Astrocyte of the cerebellum (primary cell): Measurements from ENCODE around the gene SMC3.

Source experiments
- DNase-seq: peaks from one replicate; pipeline ENCODE4 v3.0.0-alpha.2; 2011; ENCODE audit warnings: low read depth
- H3K4me3 ChIP-seq: 2 replicates; pipeline ENCODE4 v1.5.1; 2011; ENCODE audit warnings: mild to moderate bottlenecking, low read depth, low read length, moderate library complexity
- CTCF ChIP-seq: IDR thresholded peaks from 2 replicates; pipeline ENCODE4 v1.5.1; 2012; ENCODE audit warnings: low read length, low read depth, moderate library complexity, mild to moderate bottlenecking; ENCODE audit errors: missing control alignments
- in situ Hi-C: cut with HindIII; loops from 2 replicates; pipeline ENCODE4 v1.10.0; 2017; ENCODE audit warnings: low sequenced_read_pairs

SMC3 gene

DNA sequence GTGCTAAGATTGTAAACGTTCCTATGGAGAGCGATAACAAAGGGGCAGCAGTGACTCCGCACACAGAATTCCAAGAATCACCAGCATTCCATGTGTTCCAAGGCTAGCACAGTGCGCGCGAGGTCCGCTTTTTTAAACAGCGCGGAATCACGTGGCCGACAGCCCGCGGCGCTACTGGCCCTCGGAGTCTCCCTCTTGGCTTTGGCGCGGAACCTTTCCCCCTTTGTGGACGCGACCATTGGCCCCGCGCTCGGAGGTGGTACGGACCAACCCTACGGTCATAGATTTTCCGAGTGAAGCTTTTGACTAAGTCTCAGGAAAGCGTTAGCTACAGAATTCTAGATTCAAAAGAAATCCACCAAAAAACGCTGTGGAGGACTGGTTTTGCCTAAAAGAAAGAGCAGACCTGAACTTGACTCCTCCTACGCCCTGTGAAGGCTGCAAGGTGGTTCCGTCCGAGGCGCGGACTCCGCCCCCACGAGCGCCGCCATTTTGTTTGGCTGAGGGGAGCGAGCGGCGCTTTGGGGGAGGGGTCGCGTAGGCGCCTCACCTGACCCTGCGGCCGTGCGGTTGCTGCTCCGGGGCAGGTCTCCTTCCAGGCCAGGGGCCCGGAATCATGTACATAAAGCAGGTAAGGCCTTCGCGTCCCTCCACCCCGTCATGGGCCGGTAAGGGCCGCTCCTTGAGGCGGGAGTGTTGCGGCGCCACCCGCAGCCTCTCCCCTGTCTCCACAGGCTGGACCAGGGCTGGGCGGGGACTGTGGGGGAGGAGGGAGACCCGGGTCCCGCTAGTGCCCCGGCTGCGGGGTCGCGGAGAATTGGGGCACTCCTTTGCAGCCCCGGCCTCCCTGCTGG is at the start of gene SMC3:
SMC3 (plus strand) TSS at position 495 of the 854 bp plus-strand sequence; CDS start at position 617, 122 bp downstream.
- peak within 1 kb of the TSS; percentile 84 for H3K4me3 ChIP-seq
- DNase-seq, result peak; percentile 89
- in situ Hi-C loops, result no loop called here
- TF ChIP-seq CTCF, result no peak

DNA sequence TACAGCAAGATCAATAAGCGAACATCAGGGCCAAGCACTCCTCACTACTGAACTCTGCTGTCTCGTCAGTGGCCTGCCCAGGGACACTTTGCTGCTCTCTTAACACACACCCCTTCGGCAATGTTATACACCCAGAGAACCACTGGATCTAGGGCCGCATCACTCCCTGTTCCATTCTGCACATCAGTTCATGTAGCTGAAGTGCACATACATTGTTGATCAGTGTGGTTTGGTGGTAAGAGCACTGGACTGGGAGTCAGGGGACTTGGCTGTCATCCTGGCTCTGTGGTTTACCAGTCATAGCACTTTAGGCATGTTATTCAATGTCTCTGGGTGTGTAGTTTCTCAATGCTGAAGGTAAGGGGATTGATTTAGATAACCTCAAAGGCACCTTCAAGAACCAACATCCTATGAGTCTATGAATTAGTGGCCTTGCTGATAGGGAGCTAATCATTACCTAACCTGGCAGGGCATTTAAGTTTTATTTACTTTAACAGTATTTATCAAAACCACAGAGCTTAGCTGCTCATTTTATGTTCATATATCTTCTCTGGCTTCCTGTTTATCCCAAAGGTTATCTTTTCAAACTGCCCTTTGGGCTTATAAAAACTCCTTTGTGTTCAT is 45.0 kb upstream of the SMC3 start:
- in situ Hi-C loops, result no loop called here
- no peak for DNase-seq
- no peak for TF ChIP-seq CTCF
- H3K4me3 ChIP-seq, result no peak overlapping the region

DNA sequence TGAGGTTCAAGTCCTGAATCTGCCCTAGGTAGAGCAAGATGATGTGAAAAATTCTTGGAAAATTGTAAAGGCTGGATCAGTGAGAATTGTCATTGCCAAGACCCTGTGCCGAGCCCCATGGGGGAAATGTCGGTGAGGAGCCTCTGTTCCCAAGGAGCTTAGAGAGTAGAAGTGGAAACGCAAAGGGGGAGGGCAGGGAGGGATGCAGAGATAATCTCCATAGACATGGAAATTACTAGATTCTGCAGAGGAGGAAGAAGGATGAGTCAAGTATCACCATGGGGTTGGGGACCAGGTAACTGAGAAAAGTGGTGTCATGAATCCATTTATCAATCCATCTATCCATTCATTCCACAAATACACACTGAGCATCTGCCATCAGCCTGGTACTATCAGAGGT is 43.8 kb upstream of the SMC3 start:
- TF ChIP-seq CTCF, result no peak
- H3K4me3 ChIP-seq, result no peak overlapping the region
- in situ Hi-C loops, result no loop called here
- DNase-seq, result no peak

- in situ Hi-C loops, result no loop called here
- H3K4me3 ChIP-seq, result no peak overlapping the region
- TF ChIP-seq CTCF, result no peak
- no peak for DNase-seq
Measured at GRCh38 chr10:110524179-110524858, 43.2 kb upstream of the SMC3 start.

GRCh38 chr10:110524859-110525232 is 42.6 kb upstream of the SMC3 start:
- in situ Hi-C loops, result no loop called here
- DNase-seq, result no peak
- H3K4me3 ChIP-seq, result no peak overlapping the region
- no peak for TF ChIP-seq CTCF

DNA sequence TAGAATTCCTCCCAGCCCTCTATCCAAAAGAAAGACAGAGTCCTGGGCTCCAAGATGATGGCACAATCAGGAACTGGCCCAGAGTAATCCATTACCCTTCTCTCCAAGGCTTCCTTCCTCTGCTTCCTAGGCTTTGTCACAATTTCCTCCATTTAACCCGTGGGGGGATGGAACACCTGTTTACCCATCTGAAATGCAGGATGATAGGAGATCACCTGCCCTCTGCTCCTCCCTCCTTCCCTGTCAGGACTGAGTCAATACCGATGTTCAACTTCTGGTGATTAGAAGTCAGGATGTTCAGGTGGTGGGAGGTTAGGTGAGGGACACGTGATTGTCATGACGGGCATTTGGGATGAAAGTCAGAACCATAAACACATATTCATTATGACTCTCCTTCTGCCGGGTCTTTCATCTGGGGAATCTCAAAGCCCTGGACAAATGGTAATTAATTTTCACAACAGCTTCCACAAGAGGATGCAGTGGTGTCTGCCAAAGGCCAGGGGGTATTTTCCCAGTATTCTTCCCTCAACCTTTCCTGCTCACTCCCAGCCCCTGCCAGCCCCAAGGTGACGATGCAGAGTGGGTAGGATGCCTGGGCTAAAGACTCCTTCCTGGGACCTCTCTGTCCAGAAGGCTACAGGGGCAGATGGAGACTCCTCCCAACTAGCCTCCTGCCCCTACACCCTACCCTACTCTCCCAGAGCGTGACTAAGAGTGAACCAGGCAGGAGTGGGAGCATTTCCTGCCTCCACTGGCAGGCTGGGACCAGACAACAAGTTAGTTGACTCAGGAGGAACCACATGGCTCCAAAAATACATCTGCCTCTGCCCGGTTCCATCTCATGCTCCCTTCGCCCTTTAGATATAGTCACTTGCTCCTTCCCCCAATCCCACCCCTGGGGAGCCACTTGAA is 41.9 kb upstream of the SMC3 start:
- DNase-seq, result no peak
- H3K4me3 ChIP-seq, result no peak overlapping the region
- TF ChIP-seq CTCF, result no peak
- in situ Hi-C loops, result no loop called here
